ENCODE measurements around the gene CNTNAP2.
"Not testable (repeated sequence)": the region's sequence is repeated elsewhere in the genome, so short reads cannot be mapped to it uniquely, and the experiment has no call there.

Gene CNTNAP2

DNA sequence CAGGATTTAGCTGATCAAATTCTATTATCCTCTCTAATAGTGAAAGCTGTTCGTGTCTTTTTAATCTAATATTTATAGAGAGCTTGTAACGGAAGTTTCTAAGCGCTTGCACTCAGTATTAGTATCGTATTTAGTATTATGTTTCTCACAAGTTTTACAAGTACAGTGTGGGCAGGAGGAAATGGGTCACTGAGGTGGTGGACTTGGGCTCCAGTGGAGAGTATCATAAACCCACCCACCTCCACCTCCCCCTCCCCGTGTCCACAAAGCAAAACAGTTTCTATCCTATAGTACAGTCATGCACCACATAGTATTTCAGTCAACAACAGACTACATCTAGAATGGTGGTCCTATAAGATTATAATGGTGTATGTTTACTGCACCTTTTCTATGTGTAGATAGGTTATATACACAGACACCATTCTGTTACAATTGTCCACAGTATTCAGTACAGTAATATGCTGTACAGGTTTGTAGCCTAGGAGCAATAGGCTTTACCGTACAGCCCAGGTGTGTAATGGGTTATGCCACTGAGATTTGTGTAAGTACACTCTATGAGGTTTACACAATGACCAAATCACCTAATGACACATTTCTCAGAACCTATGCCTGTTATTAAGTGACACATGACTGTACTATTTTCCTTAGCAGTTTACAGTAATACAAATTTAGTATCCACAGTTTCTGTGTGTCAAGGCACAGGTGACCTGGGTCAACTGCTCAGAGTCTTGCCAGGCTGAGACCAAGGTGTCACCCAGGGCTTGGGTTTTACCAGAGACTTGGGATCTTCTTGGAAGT is 1452.7 kb downstream of the CNTNAP2 start:
- DNase-seq (ENCODE audit: low read depth): peak; percentile 26

DNA sequence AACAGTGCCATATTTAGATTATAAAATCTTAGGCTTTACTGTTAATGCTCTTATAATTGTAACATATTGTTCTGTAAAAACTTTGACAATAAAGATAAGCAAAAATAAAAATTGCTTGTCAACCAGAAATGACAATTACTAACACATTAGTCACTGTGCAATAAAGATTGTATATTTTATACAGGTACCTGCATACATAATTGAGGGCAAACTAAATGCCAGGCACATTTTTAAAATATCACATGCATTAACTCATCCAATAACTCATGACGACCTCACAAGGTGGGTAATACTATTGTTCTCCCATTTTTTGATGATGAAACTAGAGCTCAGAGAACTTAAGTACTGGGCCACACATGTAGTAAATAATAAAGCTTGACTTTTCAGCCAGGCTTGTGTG is 1453.8 kb downstream of the CNTNAP2 start:
- DNase-seq (ENCODE audit: low read depth): peak; percentile 69

DNA sequence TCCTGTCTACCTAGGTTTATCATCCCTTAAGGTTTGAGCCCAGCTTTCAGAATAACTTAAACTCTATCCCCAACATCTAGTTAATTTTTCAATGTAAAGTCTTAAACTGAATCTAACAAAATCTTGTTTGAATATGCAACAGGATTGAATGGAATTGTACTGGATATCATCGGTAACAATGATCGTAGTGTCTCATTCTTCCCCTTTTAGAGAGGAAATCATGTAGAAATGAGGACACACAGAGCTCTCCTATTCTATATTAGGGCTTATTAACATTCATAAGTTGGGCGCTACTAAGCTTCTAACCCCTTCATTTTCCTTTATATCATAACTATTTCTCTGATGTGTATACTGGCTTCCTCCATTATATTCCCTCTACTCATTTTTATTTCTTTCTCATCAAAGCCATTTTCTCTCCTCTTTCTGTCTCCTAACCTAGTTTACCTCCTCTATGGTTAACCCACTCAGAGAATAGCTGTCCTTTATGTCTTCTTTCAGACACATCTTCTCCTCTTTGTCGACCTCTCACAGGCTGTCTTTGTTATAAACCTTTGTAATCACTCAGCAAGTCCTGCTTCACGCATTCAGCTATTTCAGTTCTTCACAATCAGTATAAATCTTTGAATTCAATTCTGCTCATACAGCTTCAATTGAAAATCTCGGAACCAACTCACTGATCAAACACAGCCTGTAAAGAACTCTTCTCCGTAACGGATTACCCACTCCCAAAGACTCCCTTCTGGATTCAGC is 1455.0 kb downstream of the CNTNAP2 start:
- no peak for DNase-seq (ENCODE audit: low read depth)

- peak; percentile 37 for DNase-seq (ENCODE audit: low read depth)
Measured at GRCh38 chr7:147578196-147578595, 1461.6 kb downstream of the CNTNAP2 start.

DNA sequence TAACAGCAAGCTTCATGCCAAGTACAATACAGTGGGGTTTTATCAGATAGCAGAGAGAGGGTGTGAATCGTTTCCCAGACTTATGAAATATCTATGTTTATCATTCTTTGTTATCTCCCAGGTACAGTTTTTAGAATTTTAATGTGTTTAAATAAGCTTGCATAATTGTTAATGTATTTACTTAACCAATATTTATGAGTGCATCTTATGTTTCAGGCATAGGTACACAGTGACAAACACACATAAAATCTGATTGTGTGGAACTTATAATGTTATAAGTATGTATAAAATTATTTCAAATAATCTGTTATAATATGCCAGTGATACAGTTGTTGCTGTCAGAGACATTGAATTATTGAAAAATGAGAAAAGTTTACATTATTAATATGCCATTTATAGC is 1462.5 kb downstream of the CNTNAP2 start:
- DNase-seq (ENCODE audit: low read depth): no peak

DNA sequence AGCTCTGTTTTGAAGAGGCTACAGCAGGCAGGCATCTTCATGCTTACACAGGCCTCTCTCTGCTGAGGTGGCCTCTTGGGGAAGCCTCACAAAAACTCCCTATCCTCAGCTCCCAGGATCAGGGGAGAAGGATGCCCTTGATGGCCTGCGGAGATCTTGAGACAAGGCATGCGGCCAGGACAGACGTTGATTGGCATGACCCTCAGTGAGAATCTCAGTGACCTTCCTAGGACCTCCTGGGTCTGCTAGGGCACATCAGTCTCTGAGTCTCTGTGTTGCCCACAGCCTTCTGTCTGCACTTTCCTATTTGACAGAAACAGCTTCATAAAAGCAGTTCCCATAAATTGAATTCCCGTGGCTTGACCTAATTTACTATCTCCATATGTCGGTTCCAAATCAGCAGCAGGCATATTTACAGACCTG is 1468.2 kb downstream of the CNTNAP2 start:
- no peak for DNase-seq (ENCODE audit: low read depth)

DNA sequence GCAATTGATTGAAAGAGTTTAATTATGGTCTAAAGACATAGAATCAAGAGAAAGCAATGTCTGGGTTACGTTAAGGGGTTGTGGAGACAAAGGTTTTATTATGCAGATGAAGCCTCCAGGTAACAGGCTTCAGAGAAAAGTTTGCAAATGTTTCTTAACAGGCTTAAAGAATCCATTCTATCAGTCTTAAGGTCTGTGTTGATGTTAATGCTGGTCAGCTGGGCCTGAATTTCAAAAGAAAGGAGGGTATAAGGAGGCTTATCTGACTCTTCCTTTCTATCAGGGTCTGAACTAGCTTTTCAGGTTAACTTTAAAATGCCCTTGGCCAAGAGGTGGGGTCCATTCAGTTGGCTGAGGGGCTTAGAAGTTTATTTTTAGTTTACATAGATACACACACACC is 1469.5 kb downstream of the CNTNAP2 start:
- no peak for DNase-seq (ENCODE audit: low read depth)

DNA sequence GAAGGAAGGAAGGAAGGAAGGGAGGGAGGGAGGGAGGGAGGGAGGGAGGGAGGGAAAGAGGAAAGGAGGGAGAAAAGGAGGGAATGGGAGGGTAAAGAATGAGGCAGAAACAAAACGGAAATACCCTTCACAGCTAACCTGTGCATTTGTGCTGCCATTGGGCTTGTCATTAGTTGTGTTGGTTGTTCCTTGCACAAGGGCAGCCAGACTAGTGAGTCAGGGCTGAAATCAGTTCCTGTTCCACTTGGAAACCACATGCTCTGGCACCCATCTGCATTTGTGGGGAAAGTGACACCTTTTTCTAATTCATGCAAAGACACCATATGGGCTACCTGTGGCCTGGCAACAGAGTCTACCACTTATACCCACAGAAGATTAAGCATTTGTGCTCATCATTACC is 1469.9 kb downstream of the CNTNAP2 start:
- peak; percentile 7 for DNase-seq (ENCODE audit: low read depth)

DNA sequence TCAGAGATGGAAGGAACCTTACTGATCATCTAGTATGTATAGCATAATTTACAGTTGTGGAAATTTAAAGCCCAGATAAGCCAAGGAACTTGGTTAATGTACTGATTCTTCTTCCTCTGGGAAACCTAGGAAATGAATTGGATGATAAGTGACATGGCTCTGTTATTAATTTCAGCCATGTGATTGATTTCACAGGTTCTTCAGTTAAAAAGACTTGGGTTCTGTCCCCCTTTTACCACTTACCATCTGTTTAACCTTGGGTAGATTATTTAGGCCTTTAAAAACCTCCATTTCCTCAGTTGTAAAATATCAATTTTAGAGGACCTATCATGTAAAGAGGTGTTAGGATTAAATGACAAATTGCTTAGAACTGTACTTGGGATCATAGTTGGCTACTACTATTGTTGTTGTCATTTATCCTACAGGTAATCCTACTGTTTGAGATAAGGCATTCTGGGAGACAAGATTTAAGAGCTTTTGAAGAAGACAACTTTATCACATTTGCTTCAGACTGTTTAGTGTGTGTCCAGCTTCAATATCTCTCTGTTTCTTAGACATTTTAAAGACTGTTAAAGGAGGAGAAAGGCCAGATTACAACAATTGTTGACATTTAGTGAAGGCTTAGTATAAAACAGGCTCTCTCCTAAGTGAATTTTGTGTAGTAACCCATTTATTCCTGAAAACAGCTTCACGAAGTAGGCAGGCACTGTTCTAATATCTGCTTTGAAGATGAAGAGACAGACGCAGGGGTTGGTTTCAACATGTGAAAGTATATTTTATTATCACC is 1476.9 kb downstream of the CNTNAP2 start:
- no peak for DNase-seq (ENCODE audit: low read depth)

- DNase-seq (ENCODE audit: low read depth): peak; percentile 35
Measured at GRCh38 chr7:147595042-147595441, 1478.4 kb downstream of the CNTNAP2 start.

GRCh38 chr7:147598687-147599086 is 1482.1 kb downstream of the CNTNAP2 start:
- DNase-seq (ENCODE audit: low read depth): not testable (repeated sequence)

DNA sequence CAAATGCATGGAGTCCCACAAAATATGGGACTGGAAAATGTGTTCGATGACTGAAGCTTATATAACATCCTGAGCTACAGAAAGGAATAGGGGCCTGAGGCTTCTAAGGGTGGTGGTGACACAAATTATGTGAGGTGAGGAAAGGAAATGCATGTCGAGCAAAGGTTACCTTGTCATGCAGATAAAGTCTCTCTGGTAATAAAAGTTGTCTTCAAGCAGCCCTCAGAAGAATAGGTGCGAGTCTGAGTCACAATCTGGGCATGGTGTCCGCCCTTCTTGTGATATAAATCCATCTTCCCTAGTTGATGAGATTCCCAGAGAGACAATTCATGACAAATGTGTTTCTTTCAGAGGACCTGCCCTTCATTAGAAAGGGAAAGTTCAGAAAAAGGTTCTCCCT is 1488.7 kb downstream of the CNTNAP2 start:
- peak; percentile 5 for DNase-seq (ENCODE audit: low read depth)

GRCh38 chr7:147607157-147607800 is 1490.7 kb downstream of the CNTNAP2 start:
- no peak for DNase-seq (ENCODE audit: low read depth)

DNA sequence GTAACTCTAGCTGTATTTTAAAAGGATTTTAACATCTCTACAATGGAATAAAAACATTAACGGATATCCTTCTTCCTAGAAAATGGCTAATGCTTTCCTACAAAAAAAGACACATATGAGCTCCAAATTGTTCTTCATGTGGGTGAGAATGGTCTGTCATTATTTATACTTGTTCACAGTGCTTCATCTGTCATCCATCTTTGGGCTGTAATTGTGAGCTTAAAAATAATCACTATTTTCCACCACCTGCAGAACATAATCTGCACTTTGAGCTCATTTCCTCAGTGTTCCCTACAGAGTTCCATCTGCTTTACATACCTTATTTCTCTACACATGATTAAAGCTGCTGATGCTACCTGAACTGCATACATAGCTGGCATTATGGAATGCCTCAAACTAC is 1494.8 kb downstream of the CNTNAP2 start:
- DNase-seq (ENCODE audit: low read depth): no peak

- no peak for DNase-seq (ENCODE audit: low read depth)
Measured at GRCh38 chr7:147635288-147635687, 1518.7 kb downstream of the CNTNAP2 start.

DNA sequence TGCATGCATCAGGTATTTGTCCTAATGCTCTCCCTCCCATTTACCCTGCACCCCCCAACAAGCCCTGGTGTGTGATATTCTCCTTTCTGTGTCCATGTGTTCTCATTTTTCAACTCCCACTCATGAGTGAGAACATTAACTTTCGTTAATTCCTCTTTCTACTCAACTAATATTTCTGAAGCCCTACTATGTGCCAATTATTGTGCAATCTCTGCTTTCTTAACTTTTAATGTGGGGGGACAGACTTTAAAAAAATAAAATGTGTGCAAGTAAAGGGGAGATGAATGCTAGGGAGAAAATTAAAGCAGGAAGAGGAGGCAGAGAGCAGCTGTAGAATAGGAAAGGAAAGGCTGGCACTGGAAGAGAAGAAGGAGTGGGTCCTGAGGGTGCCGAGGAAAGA is 1520.0 kb downstream of the CNTNAP2 start:
- DNase-seq (ENCODE audit: low read depth): no peak

- no peak for DNase-seq (ENCODE audit: low read depth)
Measured at GRCh38 chr7:147638566-147638965, 1522.0 kb downstream of the CNTNAP2 start.

DNA sequence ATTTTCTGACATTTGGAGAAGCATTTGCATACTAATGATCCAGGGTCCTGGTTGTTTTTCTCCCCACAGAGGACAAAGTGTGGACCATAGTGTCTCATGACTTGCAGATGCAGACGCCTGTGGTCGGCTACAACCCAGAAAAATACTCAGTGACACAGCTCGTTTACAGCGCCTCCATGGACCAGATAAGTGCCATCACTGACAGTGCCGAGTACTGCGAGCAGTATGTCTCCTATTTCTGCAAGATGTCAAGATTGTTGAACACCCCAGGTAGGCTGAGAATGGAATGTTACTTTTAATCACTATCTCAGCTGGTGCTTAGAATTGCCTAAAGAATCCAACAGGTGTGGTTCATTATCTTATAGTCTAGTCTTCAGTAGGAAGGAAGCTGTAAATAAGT is 1522.4 kb downstream of the CNTNAP2 start:
- DNase-seq (ENCODE audit: low read depth): no peak

GRCh38 chr7:147639751-147640150 is 1523.2 kb downstream of the CNTNAP2 start:
- DNase-seq (ENCODE audit: low read depth): no peak

GRCh38 chr7:147640821-147641220 is 1524.2 kb downstream of the CNTNAP2 start:
- no peak for DNase-seq (ENCODE audit: low read depth)

GRCh38 chr7:147646568-147646967 is 1530.0 kb downstream of the CNTNAP2 start:
- no peak for DNase-seq (ENCODE audit: low read depth)

- DNase-seq (ENCODE audit: low read depth): no peak
Measured at GRCh38 chr7:147650991-147651390, 1534.4 kb downstream of the CNTNAP2 start.
